Panc1 (cell line): ENCODE results near the gene PLAU. TPM values are rescaled to one million over a fixed set of nuclear protein-coding genes. Genes with fewer than 3 reads are reported as not detected.

ENCODE experiments used
- ATAC-seq: fragments of 200-7000 bp; cut with Tn5 transposase; 2 replicates; pipeline ENCODE4 v1.9.1; 2020; ENCODE audit warnings: mild to moderate bottlenecking, moderate library complexity
- BruUV-seq: library from RNA; stranded (reverse); fragments of 400-500 nt; replicated peaks from 2 replicates; lab custom pipeline; 2021; lab: Mats Ljungman, UMichigan
- CTCF ChIA-PET: fragments of 300-600 bp; sonication (Branson Sonifier 250); formaldehyde crosslinking; loops from one replicate; lab custom pipeline; 2022; ENCODE audit warnings: antibody characterized with exemption; lab: Charles Lee
- POLR2A ChIA-PET: fragments of 300-600 bp; sonication (Branson Sonifier 250); formaldehyde crosslinking; loops from one replicate; lab custom pipeline; 2022; ENCODE audit warnings: antibody characterized with exemption; lab: Charles Lee
- DNase-seq: peaks from one replicate; pipeline ENCODE4 v3.0.0-alpha.2; 2010; ENCODE audit warnings: low read depth, low spot score
- H3K27ac ChIP-seq: 2 replicates; pipeline ENCODE4 v1.5.1; 2011; ENCODE audit warnings: mild to moderate bottlenecking, low read length, inconsistent platforms
- H3K27me3 ChIP-seq: fragments of 200-500 bp; sonication (Bioruptor generic); 2 replicates; pipeline ENCODE4 v1.6.0; 2014; ENCODE audit warnings: low read length, inconsistent platforms; ENCODE audit not compliant: control insufficient read depth, insufficient read depth
- H3K36me3 ChIP-seq: fragments of 200-500 bp; sonication (Bioruptor generic); 2 replicates; pipeline ENCODE4 v1.5.1; 2014; ENCODE audit warnings: inconsistent platforms, mild to moderate bottlenecking, low read length, moderate library complexity; ENCODE audit not compliant: control insufficient read depth, insufficient read depth
- H3K4me1 ChIP-seq: 2 replicates; pipeline ENCODE4 v1.5.1; 2011; ENCODE audit warnings: inconsistent platforms, mild to moderate bottlenecking, low read length, moderate library complexity; ENCODE audit not compliant: control insufficient read depth, insufficient read depth
- H3K4me3 ChIP-seq, 2 experiments: 2 replicates each; pipeline ENCODE4 v1.5.1; 2011 to 2012; ENCODE audit warnings: low read depth in 2 of 2, low read length in 2 of 2, mild to moderate bottlenecking in 2 of 2, inconsistent platforms in 1 of 2, moderate library complexity in 1 of 2
- H3K9me3 ChIP-seq: fragments of 200-500 bp; sonication (Bioruptor generic); 2 replicates; pipeline ENCODE4 v1.5.1; 2014; ENCODE audit warnings: low read depth, mild to moderate bottlenecking, inconsistent platforms, low read length, moderate library complexity; ENCODE audit not compliant: control insufficient read depth, insufficient read depth
- CTCF ChIP-seq: fragments of 450-650 bp; IDR thresholded peaks from 2 replicates; pipeline ENCODE4 v1.5.1; 2017; ENCODE audit warnings: mild to moderate bottlenecking
- POLR2AphosphoS5 ChIP-seq: IDR thresholded peaks from 2 replicates; pipeline ENCODE4 v1.6.1; 2012; ENCODE audit warnings: mild to moderate bottlenecking, low read depth, low read length, moderate library complexity
- REST ChIP-seq, 2 experiments: IDR thresholded peaks; 2 replicates each; pipeline ENCODE4 v1.6.1; 2011 to 2012; ENCODE audit warnings: low read depth in 2 of 2, control low read depth in 1 of 2, low read length in 1 of 2, mild to moderate bottlenecking in 1 of 2, moderate library complexity in 1 of 2; ENCODE audit not compliant: insufficient read depth in 1 of 2
- SIN3A ChIP-seq: IDR thresholded peaks from 2 replicates; pipeline ENCODE4 v1.6.1; 2012; ENCODE audit warnings: low read depth, mild to moderate bottlenecking, low read length, moderate library complexity, borderline replicate concordance; ENCODE audit not compliant: insufficient read depth
- TCF7L2 ChIP-seq: IDR thresholded peaks from 2 replicates; pipeline ENCODE4 v1.6.1; 2011; ENCODE audit warnings: mild to moderate bottlenecking, low read depth, low read length, inconsistent platforms
- in situ Hi-C: cut with HindIII; loops from 2 replicates; pipeline ENCODE4 v1.10.0; 2016; ENCODE audit warnings: low sequenced_read_pairs, low pct_unique_long_range_greater_than_20kb
- intact Hi-C: fragments of 100-400 bp; cut with micrococcal nuclease; formaldehyde crosslinking; loops from one replicate; pipeline ENCODE4 v1.10.0; 2022; ENCODE audit not compliant: unreplicated experiment
- total RNA-seq: library from RNA; stranded (reverse); gene quantifications from one replicate; pipeline ENCODE4 v1.2.1, GENCODE V29; 2021; ENCODE audit not compliant: unreplicated experiment

Gene PLAU
- total RNA-seq, 1 experiment from 2014 or later, result 305 TPM

- TF ChIP-seq REST (IDR thresholded peaks at IDR 0.05; ENCODE audit: insufficient read depth in 1 of 2, low read depth in 2 of 2, low read length in 1 of 2) (no peak), CTCF (no peak), POLR2AphosphoS5 (peak; percentile 61; the same call in 1 of the 2 replicates), TCF7L2 (peak; percentile 60), SIN3A (no peak)
- Histone ChIP-seq H3K27ac (peak overlapping the region; percentile 97), H3K27me3 (no peaks in the 10 kb centered on the region), H3K9me3 (no peaks in the 10 kb centered on the region), H3K4me1 (peaks cover 51% of the 10 kb centered on the region), H3K4me3 (0 out of 4 replicates have a peak overlapping the region, but pooled peaks of 1 of the 2 experiments have one; percentile 3), H3K36me3 (no peaks in the 10 kb centered on the region)
- CTCF ChIA-PET, result interaction anchor here (0.6 to 1.4 kb wide), 2 partner anchors 12 to 20 kb away, joined by 8 to 11 read pairs; no protein-coding TSS in a partner anchor
- no TSS peak for BruUV-seq
- POLR2A ChIA-PET, result interaction anchor here (0.6 to 1.4 kb wide), 2 partner anchors 9 to 19 kb away, joined by 3 to 19 read pairs; no protein-coding TSS in a partner anchor
- intact Hi-C loops, result no loop called here
- in situ Hi-C loops, result no loop called here
- DNase-seq (no peak), ATAC-seq (peak; percentile 60)
Observed at GRCh38 chr10:73906524-73907447, 4.1 kb upstream of the PLAU start.

- no peak for ATAC-seq
- TSS peak; percentile 79 for BruUV-seq
- POLR2A ChIA-PET, result interaction anchor here (0.6 to 1.4 kb wide), 3 partner anchors 10 to 86 kb away, joined by 5 to 7 read pairs (median 6); no protein-coding TSS in a partner anchor
- Histone ChIP-seq H3K36me3 (no peaks in the 10 kb centered on the region; the same call in 1 of the 2 replicates), H3K27me3 (no peaks in the 10 kb centered on the region), H3K4me3 (peak overlapping the region in 1 of 2 experiments; percentile 15; a peak in 2 of 4 replicates), H3K4me1 (peaks cover 54% of the 10 kb centered on the region), H3K9me3 (no peaks in the 10 kb centered on the region), H3K27ac (peak overlapping the region; percentile 97)
- in situ Hi-C loops (no loop called here), intact Hi-C loops (no loop called here)
- no peak for TF ChIP-seq CTCF
- no peak for TF ChIP-seq SIN3A
- TF ChIP-seq TCF7L2, result no peak
- TF ChIP-seq REST (IDR thresholded peaks at IDR 0.05; ENCODE audit: insufficient read depth in 1 of 2, low read depth in 2 of 2, low read length in 1 of 2), result no peak
- no peak; the same call in 1 of the 2 replicates for TF ChIP-seq POLR2AphosphoS5
- no peak for DNase-seq
- CTCF ChIA-PET, result interaction anchor here (0.6 to 0.7 kb wide), 3 partner anchors 20 to 32 kb away, joined by 3 to 9 read pairs (median 5); no protein-coding TSS in a partner anchor
Observed at GRCh38 chr10:73907841-73908517, 3.0 kb upstream of the PLAU start.
